Breast epithelium (tissue), 4 donors: Measurements from ENCODE around the gene STX8. TPM values are rescaled to one million over a fixed set of nuclear protein-coding genes. Genes with fewer than 3 reads are reported as not detected.

Experiments
- DNase-seq, 2 donors: peaks; one replicate each; pipeline ENCODE4 v3.0.0-alpha.2; 2019; ENCODE audit warnings: low spot score in 2 of 2
- H3K27ac ChIP-seq, 2 donors: fragments of 200-600 bp; sonication (generic) in 1 of 2; one replicate each; pipeline ENCODE4 v1.5.1; 2016 to 2019; ENCODE audit warnings: mild to moderate bottlenecking in 1 of 2
- H3K27me3 ChIP-seq, 2 donors: fragments of 200-600 bp; sonication (generic) in 1 of 2; one replicate each; pipeline versions ENCODE4 v1.5.1 to v1.6.0; 2017 to 2019; ENCODE audit warnings: control low read depth in 1 of 2, mild to moderate bottlenecking in 1 of 2
- H3K36me3 ChIP-seq: fragments of 200-600 bp; one replicate; pipeline ENCODE4 v1.5.1; 2019
- H3K4me1 ChIP-seq, 2 donors: fragments of 200-600 bp; sonication (generic); one replicate each; pipeline ENCODE4 v1.5.1; 2016 to 2019; ENCODE audit warnings: control low read depth in 1 of 2
- H3K4me3 ChIP-seq, 3 donors: fragments of 200-600 bp; sonication (generic); 1 replicate in 2 of 3; 2 replicates in 1 of 3; pipeline ENCODE4 v1.5.1; 2016 to 2019; ENCODE audit warnings: mild to moderate bottlenecking in 3 of 3, moderate library complexity in 2 of 3
- H3K9me3 ChIP-seq, 2 donors: fragments of 200-600 bp; sonication (generic) in 1 of 2; one replicate each; pipeline ENCODE4 v1.5.1; 2016 to 2019; ENCODE audit warnings: control low read depth in 1 of 2
- CTCF ChIP-seq, 3 donors: fragments of 450-650 bp; IDR thresholded peaks; one replicate each; pipeline ENCODE4 v1.5.1; 2016 to 2017; ENCODE audit warnings: antibody characterized with exemption in 3 of 3, mild to moderate bottlenecking in 3 of 3, moderate library complexity in 3 of 3
- POLR2A ChIP-seq: fragments of 450-650 bp; IDR thresholded peaks from one replicate; pipeline ENCODE4 v1.6.1; 2016; ENCODE audit warnings: antibody characterized with exemption, mild to moderate bottlenecking, moderate library complexity
- POLR2AphosphoS5 ChIP-seq, 3 donors: sonication (generic); formaldehyde crosslinking; IDR thresholded peaks; one replicate each; pipeline ENCODE4 v1.6.1; 2017; ENCODE audit warnings: antibody characterized with exemption in 3 of 3
- intact Hi-C: fragments of 100-400 bp; cut with DNase I; formaldehyde crosslinking; loops from one replicate; pipeline ENCODE4 v1.15.1; 2023; ENCODE audit warnings: low total_unique reads
- total RNA-seq, 3 donors: library from RNA; depleted of rRNA; stranded (reverse); fragments of >200 nt; gene quantifications; one replicate each; pipeline ENCODE4 v1.1.0, GENCODE V29; 2016

The STX8 gene
- total RNA-seq, 3 donors from 2014 or later, result 54.1 to 101 (median 60.4) TPM

DNA sequence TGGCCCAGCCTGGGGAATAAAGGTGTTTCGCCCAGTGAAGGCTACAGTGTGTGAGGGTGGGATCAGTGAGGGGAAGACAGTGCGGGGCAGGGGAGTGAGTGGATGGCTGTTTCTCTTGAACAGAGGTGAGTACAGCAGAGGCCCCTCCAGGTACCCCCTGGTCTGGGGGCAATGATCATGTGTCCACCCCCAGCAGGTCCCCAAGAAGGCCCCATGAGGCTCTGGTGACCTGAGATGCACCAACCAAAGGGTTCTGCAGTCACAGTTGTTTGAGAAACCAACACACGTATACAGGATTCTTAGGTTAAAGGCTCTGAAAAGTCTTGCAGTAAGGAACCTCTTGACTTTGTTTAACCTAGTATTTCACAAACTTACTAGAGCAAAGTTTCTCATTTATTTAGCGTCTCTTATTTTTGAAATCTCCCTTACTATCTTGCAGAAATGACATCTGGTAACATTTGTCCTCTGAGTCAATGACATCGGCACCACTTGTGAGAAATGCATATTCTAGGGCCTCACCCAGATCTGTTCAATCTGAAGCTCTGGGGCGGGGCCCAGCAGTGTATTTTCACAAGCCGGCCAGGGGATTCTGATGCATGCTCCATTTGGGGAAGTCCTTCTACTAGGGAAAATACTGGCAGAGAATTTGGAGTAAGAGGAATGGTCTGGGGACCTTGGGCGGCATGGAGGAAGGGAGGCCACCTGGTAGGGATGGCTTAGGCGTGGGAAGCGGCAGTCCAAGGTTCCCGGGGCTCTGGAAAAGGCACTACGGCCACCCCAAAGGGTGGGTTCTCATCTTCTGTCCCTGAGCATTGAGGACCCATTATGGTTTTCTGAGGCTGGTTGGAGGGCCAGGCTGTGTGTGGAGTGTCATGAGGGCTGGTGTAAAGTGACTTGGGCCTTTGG lies 337.0 kb downstream of the STX8 start:
- TF ChIP-seq CTCF (IDR thresholded peaks at IDR 0.05) (no peak), POLR2A (no peak), POLR2AphosphoS5 (IDR thresholded peaks at IDR 0.05) (no peak)
- Histone ChIP-seq H3K4me3 (peak overlapping the region in 1 of 3 donors; percentile 66), H3K4me1 (peaks cover 0 to 5% of the 10 kb centered on the region in 2 donors), H3K27me3 (no peaks in the 10 kb centered on the region), H3K27ac (peak overlapping the region; percentile 96 to 97), H3K9me3 (no peaks in the 10 kb centered on the region), H3K36me3 (no peaks in the 10 kb centered on the region)
- no peak for DNase-seq
- intact Hi-C loops, result no loop called here

- intact Hi-C loops, result no loop called here
- no peaks in the 10 kb centered on the region for H3K9me3 ChIP-seq
- H3K27me3 ChIP-seq, result no peaks in the 10 kb centered on the region
- DNase-seq, result no peak
- H3K4me1 ChIP-seq, result peaks cover 0 to 5% of the 10 kb centered on the region in 2 donors
- no peak overlapping the region for H3K27ac ChIP-seq
- no peak for TF ChIP-seq POLR2AphosphoS5 (IDR thresholded peaks at IDR 0.05)
- TF ChIP-seq POLR2A, result no peak
- no peak for TF ChIP-seq CTCF (IDR thresholded peaks at IDR 0.05)
- H3K4me3 ChIP-seq, result no peak overlapping the region
- H3K36me3 ChIP-seq, result no peaks in the 10 kb centered on the region
These were observed 337.8 kb downstream of the STX8 start for GRCh38 chr17:9237661-9238301.

GRCh38 chr17:9237053-9237410 lies 338.6 kb downstream of the STX8 start:
- no peaks in the 10 kb centered on the region for H3K9me3 ChIP-seq
- H3K4me1 ChIP-seq, result peaks cover 0 to 5% of the 10 kb centered on the region in 2 donors
- no peak for TF ChIP-seq POLR2A
- TF ChIP-seq CTCF (IDR thresholded peaks at IDR 0.05), result no peak
- TF ChIP-seq POLR2AphosphoS5 (IDR thresholded peaks at IDR 0.05), result no peak
- no peak overlapping the region for H3K4me3 ChIP-seq
- intact Hi-C loops, result no loop called here
- no peaks in the 10 kb centered on the region for H3K27me3 ChIP-seq
- peak overlapping the region in 1 of 2 donors; percentile 38 for H3K27ac ChIP-seq
- no peak for DNase-seq
- no peaks in the 10 kb centered on the region for H3K36me3 ChIP-seq

DNA sequence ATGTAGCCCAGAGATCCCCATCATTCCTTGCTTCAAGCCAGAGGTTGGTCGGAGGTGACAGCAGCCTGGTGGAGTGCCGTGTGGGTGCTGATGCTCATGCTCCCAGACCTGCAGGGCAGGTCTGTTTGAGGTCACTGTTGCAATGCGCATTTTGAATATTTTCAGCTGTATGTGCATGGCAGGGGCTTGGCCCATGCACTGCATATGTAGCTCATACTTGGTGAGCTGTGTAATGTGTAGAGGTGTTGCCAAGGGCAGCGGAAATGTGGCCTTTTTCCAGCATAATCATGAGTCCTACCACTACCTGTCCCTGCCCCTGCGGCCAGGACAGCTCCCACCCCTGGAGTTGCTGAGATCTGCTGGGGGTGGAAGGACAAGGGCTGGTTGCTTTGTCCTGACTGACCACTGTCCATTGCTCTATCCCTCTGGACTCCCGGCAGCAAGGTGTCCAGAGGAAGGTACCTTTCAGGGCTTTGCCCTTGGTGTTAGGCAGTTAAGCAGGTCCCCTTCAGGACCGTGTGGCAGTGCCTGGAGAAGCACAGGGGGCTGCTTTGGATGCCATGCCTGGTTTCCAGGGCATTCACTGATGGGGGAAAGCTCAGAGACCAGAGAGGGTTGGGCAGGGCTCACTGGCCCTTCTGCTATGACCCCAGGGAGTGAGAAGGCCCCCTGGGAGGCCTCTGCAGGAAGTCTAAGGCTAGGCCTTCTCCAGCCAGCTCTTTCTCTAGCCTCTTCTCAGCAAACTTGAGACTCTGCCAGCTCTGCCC lies 339.2 kb downstream of the STX8 start:
- peak overlapping the region in 1 of 2 donors; percentile 38 for H3K27ac ChIP-seq
- H3K36me3 ChIP-seq, result no peaks in the 10 kb centered on the region
- no peak overlapping the region for H3K4me3 ChIP-seq
- H3K9me3 ChIP-seq, result no peaks in the 10 kb centered on the region
- peaks cover 0 to 5% of the 10 kb centered on the region in 2 donors for H3K4me1 ChIP-seq
- peak in 1 of 2 donors; percentile 39 for DNase-seq
- TF ChIP-seq CTCF (IDR thresholded peaks at IDR 0.05), result no peak
- TF ChIP-seq POLR2AphosphoS5 (IDR thresholded peaks at IDR 0.05), result no peak
- TF ChIP-seq POLR2A, result no peak
- intact Hi-C loops, result no loop called here
- H3K27me3 ChIP-seq, result no peaks in the 10 kb centered on the region
